Left lobe of liver (tissue), 2 donors: ENCODE data around the gene ECM2. TPM values are rescaled to one million over a fixed set of nuclear protein-coding genes. Genes with fewer than 3 reads are reported as not detected.

ENCODE experiments used
- ATAC-seq: fragments of 200-7000 bp; cut with Tn5 transposase; one replicate; pipeline ENCODE4 v1.9.1; 2020; ENCODE audit warnings: mild to moderate bottlenecking, moderate library complexity
- DNase-seq: peaks from one replicate; pipeline ENCODE4 v3.0.0-alpha.2; 2020; ENCODE audit warnings: low spot score
- total RNA-seq: library from RNA; stranded (reverse); gene quantifications from one replicate; pipeline ENCODE4 v1.2.1, GENCODE V29; 2021
- donor health status: DM: no; HTN: no; CAD: no; lungs with moderate emphysema.
- donor health status: DM: no; HTN: yes; CAD: no.

Gene ECM2
- total RNA-seq, 1 donor from 2014 or later: 21.0 TPM

DNA sequence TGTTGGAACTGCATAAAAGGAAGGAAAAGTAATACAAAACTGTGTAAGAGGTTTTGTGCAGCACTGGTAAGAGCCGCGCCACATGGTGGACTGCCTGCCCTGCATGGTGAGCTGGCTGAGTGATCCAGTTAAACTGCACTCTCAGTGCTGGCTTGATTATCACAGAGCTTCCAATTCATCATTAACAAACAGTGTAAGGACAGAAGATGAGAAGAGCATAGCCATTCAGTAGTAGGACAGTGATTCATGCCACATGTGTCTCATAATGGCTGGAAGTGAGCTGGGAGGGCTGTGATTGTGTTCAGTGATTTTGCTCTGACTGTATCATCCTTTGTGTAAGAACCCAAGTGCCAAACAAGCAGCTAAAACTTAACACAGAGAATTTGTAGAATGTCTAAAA lies 67.6 kb downstream of the ECM2 start:
- DNase-seq: no peak
- no peak for ATAC-seq

DNA sequence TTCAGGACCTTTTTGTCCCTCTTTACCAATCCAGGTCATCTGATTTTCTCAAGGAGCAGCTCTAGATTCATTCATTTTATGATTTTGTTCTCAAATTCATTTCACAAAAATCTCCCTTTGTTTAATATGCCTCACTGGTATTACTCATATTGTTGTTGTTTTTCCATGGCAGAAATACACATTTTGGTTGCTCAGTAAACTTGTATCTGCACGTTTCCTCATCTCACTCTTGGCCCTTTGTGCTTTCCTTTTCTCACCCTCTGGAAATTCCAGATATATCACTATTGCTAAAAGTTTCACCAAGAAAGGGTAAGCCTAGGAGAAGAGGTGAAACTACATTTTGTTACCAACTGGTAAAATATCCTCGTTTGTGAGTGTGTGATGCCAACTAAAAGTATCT lies 68.3 kb downstream of the ECM2 start:
- ATAC-seq: no peak
- no peak for DNase-seq

DNA sequence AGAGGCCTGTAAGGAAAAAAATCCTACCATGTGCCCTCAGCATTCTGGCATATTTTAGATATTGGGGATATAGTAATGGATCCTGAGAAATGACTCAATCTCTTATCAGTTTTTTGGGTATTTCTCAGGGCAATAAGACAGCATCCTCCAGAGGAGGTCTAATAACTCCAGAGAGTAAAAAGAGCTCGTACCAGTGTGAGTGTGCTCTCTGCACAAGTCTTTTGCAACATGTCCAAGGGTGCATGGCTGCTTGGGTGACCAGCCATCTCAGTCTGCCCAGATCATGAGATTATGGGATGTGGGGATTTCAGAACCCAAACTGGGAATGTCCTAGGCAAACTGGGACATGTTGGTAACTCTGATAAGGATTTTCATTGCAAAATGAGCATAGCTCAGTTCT lies 68.7 kb downstream of the ECM2 start:
- ATAC-seq: no peak

GRCh38 chr9:92463984-92464383 lies 71.8 kb downstream of the ECM2 start:
- no peak for DNase-seq
- no peak for ATAC-seq

More for the DNA sequence above, 68.7 kb downstream of the ECM2 start:
- DNase-seq: no peak

DNA sequence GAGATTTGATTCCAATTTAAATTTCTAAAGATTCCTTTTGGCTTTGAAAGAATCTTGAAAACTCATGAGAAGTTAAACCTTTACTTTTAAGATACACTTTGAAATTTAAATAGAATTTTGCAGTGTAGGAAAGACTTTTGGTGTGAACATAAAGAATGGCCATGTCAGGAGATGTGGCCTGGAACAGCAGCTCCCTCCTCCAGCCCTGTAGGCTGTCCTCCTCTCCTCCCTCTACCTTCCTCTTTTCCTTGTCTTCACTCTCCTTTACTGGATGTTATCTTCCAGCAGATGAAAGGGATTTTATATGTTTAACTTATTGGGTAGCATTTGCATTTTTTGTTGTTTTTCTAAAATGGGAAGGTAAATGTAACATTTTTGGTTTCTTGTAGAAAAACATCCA lies 72.4 kb downstream of the ECM2 start:
- DNase-seq: no peak
- no peak for ATAC-seq

DNA sequence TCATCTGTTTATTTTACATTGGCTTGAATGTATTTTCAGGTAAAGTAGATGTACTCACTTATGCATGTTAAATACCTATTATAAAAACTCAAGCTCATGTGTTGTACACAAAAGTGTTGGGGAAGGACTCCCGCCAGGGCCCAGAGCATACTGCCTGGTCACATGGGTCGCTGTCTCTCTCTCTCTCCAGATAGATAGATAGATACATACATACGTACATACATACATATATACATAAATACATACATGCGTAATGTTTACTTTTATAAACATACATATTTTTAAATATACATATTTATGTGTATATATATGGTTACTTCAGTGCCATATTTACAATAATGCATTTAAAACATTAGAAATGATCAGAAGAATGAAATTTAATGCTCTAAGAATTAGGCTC lies 78.2 kb downstream of the ECM2 start:
- no peak for ATAC-seq
- no peak for DNase-seq

- DNase-seq (no peak), ATAC-seq (peak; percentile 42)
These were observed 80.6 kb downstream of the ECM2 start for GRCh38 chr9:92455217-92455616.

DNA sequence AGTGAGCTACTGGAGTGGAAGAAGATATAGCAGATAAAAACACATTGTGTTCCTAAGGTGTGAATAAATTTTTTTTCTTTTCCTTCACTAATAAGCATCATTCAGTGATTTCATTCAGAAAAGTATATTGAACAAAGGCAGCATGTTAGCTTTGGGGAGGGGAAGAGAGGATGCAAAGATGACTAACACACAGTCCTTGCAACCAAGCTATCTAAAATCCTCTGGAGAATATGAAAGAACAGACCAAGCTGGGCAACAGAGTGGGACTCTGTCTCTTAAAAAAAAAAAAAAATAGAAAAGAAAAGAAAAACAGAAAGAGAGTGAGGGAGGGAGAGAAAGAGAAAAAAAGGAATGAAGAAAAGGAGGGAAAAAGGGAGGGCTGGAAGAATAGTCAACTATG lies 89.3 kb downstream of the ECM2 start:
- no peak for ATAC-seq
- no peak for DNase-seq

Other genes with a start within 250 kb of the ECM2 start
- gene IARS1, start 242.3 kb downstream of the ECM2 start, total RNA-seq: 31.5 TPM
- 9.7 TPM for gene NOL8, start 210.6 kb downstream of the ECM2 start, total RNA-seq
- 1.2 TPM for gene CENPP, start 210.0 kb downstream of the ECM2 start, total RNA-seq
- gene OGN, start 131.4 kb downstream of the ECM2 start, total RNA-seq: not detected
- gene OMD, start 111.5 kb downstream of the ECM2 start, total RNA-seq: 0.13 TPM
- 5.4 TPM for gene ASPN, start 53.5 kb downstream of the ECM2 start, total RNA-seq
- 1.8 TPM for gene IPPK, start 134.1 kb upstream of the ECM2 start, total RNA-seq
- gene BICD2, start 228.8 kb upstream of the ECM2 start, total RNA-seq: 8.0 TPM